ENCODE measurements around the gene ADAMTS9.

DNA sequence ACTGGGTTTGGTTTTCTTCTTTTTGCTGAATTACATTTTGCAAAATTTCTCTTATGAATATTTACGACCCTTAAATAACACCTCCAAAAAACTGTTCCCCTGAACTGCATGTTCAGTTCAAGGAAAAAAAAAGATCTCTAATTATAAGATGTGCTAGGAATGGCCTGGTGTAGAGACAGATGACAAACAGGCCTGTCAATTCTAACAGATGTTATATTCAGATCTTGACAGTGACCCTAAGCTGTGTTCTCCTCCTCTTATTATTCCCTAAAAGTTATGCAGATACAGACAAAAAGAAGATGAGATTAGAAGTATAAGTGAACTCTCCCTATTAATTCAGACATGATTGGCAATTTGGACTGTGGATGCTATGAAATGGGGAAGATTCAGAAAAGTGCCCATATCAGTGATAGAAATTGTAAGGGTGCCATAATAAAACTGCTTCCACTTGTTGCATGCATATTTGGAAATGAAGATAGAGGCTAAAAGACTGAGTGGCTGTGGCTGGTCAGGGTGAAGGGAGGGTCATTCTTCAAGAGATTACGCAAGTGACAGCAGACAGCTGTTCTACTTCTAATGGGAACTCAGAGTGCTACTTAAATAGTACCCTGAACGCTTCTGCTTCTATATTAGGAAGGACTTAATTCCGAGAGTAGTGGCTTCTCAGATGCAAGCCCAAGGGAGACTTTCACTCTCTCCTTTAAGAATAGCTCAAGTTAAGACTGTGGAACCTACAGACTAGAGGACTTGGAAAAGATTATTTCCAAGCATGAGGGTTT lies 75.5 kb downstream of the ADAMTS9 start:
- TF ChIP-seq CTCF (IDR thresholded peaks at IDR 0.05) (no peak), EZH2 (IDR thresholded peaks at IDR 0.05; ENCODE audit: borderline replicate concordance, insufficient read depth, low read depth, low read length, poor library complexity, severe bottlenecking) (no peak)

All from B cell (primary cell).